NCI-H1417 treated with DMSO at 0.1 percent for 48 hours (cell line): Measurements from ENCODE around the gene IKZF1.
"Not testable (repeated sequence)": the region's sequence is repeated elsewhere in the genome, so short reads cannot be mapped to it uniquely, and the experiment has no call there.

Experiments used
- DNase-seq: peaks from one replicate; lab custom pipeline; 2025; lab: John Stamatoyannopoulos, UW

IKZF1 gene

DNA sequence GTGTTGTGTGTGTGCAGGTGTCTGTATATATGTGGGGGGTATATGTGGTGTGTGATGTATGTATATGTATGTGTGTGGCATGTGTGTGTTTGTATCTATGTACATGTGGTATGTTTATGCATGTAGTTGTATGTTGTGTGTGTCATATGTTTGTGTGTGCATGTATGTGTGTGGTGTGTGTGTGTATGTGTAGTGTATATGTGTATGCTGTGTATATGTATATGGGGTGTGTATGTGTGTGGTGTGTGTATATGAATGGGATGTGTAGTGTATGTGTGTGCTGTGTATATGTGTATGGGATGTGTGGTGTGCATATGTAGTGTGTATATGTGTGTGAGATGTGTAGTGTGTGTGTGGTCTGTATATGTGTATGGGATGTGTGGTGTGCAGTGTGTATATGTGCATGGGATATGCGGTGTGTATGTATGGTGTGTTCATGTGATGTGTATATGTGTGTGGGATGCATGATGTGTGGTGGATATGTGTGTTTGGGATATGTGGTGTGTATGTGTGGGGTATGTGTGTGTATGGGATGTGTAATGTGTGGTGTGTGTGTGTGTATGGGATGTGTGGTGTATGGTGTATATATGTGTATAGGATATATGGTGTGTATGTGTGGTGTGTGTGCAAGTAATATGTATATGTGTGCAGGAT, 30.0 kb downstream of the IKZF1 start:
- DNase-seq, result no peak

DNA sequence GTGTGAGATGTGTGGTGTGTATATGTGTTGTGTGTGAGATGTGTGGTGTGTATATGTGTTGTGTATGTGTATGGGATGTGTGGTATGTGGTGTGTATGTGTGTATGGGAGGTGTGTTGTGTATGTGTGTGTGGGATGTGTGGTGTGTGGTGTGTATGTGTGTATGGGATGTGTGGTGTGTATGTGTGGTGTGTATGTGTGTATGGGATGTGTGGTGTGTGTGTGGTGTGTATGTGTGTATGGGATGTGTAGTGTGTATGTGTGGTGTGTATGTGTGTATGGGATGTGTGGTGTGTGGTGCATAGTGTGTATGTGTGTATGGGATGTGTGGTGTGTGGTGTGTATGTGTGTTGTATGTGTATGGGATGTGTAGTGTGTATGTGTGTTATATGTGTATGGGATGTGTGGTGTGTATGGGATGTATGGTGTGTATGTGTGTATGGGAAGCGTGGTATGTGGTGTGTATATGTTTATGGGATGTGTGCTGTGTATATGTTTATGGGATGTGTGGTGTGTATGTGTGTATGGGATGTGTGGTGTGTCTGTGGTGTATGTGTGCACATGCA, 30.8 kb downstream of the IKZF1 start:
- DNase-seq, result no peak

DNA sequence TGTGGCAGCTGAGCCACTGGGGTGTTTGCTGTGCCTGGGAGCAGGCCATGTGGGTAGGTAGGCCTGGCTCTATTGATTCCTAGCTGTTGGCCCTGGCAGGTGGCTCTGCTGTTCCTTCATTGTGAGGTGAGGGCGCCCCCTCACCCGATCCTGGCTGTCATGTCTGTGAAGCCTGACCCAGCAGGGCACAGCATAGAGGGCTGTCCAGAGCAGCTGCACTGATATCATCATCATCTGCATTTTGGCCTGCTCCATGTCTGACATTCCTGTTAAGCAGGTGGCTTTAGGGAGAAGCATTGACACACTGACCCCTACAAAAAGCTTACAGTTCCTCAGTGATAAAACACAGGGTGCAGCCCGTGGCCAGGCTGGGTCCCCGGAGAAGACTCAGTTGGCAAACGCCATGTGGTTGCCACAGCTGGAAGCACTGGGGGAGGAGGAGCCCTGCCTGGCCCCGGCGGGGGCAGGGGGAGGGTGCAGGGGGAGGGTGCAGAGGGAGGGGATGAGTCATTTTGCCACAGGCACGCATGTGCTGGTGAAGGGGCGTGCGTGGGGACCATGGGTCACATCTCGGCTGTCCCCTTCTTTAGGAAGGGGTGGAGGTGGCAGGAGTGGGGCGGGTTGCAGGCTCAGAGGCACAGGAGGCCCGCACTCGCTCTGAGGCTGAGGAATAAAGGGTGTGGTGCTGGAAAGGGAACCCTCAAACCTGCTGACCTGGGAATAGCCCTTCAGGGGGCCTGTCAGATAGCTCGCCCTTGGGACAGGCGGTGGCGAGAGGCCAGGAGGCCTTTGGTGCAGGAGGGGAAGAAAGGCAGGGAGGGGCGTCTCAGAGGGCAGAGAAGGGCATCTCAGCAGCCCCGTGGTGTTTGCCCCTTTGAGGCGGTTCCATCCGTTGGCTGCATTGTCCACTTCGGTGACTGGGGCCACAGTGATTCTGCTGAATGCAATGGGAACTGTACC, 31.6 kb downstream of the IKZF1 start:
- DNase-seq, result no peak

- DNase-seq, result no peak
These were observed 32.6 kb downstream of the IKZF1 start for GRCh38 chr7:50336894-50337703.

DNA sequence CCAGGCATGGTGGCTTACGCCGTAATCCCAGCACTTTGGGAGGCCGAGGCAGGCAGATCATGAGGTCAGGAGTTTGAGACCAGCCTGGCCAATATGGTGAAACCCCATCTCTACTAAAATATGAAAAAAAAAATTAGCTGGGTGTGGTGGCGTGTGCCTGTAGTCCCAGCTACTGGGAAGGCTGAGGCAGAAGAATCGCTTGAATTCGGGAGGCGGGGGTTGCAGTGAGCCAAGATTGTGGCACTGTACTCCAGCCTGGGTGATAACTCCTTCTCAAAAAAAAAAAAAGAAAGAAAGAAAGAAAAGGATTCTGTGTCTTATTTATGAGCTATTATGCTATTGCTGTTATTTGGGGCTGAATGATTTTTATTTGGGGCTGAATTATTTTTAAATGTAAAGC, 35.0 kb downstream of the IKZF1 start:
- not testable (repeated sequence) for DNase-seq

DNA sequence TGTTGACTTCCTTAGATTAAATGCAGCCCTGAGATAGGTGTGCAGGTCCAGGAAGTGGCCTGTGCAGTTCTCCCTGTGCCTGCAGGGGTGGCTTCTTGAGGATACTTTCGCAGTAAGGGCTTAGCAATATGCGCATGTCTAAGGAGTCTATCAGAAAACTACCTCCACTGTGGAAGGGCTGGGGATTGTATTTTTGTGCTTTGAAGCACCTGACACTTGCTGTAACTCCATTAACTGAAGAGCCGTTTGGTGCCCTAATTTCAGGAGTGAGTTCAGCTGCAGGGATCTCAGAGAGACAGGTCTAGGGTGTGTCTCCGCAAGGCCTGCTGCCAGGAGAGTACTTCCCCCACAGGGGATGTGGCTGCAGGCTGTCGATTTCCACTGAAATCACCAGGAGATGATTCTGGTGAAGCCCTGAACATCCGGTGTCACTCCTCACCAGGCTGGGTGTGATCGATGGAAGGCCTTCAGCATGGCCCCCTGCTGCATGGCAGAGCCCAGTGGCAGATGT, 35.5 kb downstream of the IKZF1 start:
- DNase-seq, result no peak

DNA sequence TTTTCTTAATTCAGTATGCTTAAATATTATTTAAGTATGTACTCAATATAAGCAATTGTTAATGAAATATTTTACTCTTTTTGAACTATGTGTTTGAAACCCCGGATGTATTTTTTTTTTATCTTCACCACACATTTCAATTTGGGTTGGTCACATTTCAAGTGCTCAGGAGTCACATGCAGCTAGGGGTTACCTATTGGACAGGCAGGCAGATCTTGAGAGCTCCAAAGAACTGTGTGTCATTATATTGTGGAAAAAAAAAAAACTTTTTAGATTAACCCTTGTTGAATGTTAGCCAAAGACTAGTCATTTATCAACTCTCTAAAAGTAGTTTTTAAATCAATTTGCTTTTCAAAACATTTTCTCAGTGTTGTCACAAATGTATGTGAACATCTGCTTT, 37.2 kb downstream of the IKZF1 start:
- DNase-seq, result no peak

DNA sequence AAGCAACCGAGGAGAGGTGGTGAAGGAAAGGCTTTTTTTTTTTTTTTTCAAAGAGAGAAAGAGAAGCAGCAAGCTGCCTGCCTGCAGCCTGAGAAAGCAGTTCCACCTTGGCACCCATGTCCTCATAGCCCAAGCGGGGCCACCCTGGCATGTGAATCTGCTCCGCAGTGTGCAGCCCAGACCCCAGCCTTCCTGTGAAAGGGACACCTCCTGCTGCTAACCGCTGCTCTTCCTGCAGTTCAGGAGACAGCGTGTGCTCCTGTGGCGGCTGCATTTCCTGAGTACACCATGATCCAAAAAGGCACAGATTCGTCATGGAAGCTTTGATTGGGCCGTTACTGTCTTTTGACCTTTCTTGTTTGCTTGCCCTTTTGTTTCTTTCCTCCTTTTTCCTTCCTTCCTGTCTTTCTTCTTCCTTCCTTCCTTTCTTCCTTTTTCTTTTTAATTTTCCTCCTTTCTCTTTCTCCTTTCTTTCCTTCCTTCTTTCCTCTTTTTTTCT, 38.1 kb downstream of the IKZF1 start:
- DNase-seq, result no peak

- no peak for DNase-seq
These were observed 42.3 kb downstream of the IKZF1 start for GRCh38 chr7:50346545-50347497.

GRCh38 chr7:50347693-50348092, 43.2 kb downstream of the IKZF1 start:
- no peak for DNase-seq

DNA sequence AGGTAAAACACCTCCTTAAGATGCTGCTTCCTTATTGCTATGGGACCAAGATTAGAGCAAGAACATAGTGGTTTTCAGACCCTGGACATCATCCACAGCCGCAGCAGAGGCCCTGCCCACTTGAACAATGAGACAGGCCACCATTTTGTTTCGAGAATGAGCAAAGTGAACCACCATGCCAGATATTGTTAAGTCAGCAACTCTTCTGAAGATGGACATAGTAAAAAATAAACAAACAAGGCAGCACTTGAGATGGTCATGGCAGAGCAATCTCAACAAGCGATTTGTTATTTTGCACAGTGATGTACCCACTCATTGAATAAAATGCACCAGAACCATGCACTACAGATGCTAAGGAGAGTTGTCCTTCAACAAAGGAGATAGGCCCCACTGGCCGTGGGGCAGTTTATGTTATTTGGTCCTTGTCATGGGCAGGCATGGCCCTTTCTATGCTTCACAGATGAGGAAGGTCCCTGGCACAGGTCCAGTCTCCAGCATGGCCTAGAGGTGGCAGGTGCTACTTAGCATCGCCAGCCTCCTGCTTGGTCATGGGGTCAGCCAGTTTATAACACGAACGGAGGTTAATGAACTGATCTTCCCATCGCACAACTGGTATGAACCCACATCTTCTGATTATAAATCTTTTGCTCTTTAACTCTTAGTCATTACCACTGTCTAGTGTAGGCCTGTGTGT, 44.1 kb downstream of the IKZF1 start:
- no peak for DNase-seq

DNA sequence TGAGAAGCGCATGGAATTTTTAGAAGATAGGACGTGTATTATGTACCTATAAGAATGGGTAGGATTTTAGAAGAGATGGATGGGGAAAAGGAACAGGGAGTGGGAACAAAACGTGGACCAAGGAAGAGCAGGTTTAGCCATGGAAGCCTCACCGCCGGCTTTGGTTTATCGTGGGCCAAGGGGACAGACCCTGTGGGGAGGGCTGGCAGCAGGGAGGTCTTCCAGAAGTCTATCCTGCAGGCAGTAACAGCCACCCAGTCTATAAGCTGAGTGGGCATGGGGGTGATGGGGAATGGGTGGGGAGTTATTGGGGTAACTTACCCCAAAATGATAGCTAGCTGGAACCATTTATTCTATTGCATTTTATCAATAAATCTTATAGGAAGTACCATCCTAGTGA, 44.9 kb downstream of the IKZF1 start:
- no peak for DNase-seq

DNA sequence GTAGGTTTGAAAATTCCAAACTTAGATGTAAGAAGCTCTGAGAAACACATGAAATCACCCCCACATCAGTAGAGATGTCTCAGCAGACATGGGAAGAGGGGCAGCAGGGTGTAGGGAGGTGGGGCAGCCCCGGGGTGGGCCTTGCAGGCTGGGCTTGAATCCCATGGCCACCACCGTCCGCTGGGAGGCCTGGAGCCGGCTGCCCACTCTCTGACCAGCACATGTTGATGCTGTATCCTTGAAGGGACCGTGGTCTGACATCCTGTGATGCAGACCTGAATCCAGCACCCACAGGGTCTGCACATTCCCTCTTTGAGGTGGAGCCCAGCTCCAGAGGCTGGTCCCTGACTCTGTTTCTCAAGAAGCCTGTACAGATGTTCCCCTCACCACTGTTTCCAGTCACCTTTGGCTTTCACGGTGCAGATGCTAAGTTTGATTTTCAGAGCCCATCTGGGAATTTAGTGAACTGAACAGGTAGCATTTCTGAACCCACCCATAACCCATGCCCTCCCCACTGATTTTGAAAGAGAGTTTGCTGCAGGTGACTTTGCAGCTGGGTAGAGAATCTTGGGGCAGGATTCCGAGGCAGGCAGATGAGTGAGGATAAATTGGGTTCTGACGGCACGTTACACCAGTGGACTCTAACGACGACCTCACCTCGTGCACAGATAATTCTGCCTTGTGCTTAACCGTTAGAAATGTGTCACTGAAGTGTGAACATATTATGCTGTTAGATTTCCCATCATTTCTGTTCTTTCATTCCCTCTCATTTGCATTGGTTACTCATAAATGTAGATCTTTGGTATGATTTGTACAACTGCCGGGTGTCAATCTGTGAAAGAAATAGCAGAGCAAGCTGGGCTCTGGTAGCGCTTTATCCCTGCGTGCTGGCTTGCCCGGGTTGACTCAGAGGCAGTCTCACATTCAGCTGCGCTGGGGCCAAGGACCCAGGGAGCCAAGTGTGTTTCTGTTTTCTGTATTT, 45.7 kb downstream of the IKZF1 start:
- no peak for DNase-seq

DNA sequence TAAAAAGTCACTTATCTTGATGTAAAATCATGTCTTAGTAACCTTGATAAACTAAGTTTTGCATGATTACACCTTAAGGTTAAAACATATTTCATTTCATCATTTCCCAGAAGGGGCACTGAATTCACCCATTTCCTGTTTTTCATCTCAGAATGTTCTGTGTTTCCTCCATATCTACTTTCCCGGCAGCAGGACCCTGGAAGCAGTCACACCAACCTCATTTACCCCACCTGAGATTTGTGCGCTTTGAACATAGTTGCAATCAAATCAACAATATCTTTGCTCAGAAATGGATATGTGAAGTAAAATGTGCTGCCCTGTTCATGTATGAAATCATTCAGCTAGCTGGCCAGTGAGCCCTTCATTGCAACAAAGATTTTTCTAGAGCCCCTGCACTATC, 46.8 kb downstream of the IKZF1 start:
- DNase-seq, result no peak

DNA sequence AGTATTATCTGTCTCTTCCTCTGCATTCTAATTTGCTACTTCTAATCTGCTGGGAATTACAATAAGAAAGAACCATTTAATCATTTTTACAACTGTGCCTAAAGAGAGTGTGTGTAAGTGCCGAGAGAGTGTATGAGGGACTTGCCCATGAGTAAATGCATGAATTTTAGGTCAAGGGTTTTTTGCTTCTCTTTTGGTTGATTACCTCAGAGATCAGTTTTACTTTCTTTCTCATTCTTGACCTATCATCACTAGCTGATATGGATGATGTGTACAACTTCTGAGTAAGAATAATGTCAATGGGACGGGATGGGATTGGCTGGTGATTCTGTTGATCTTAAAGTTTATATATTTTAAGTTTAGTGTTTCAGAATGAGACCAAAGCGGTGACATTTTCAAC, 47.8 kb downstream of the IKZF1 start:
- DNase-seq, result no peak

DNA sequence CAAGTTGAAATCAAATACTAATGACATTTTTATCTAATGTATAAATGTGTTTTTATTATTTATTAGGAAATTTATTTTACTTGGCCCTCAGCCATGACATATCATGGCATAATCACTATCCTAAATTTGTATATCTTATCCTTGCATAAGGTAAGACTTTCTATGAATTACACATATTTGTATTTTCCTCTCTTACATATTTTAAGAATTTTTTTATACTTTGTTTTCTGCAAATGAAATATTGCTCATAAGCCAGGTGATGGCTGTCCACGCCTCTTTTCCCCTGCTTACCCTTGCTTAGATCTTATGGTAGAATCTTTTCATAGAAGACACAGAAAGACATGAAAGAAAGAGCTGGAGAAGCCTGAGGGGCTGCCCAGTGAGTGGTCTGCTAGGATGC, 48.2 kb downstream of the IKZF1 start:
- no peak for DNase-seq

DNA sequence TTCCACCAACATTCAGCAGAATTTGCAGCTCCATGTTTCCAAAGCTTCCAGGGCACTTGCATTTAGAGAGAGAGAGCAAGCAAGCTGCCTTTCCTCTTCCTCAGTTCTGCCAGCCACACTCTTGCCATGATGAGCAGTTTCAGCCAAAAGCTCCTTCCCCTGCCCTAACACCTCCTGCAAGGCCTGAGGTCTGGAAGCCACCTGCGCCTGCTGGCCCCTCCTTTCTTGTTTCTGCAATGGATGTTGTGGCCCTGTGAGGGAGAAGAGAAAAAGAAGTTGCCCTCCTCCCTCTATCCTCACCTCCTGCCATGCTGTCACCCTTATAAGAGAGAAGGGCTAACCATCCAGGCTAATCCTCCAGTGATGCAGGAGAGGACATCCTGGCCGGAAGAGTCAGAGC, 48.7 kb downstream of the IKZF1 start:
- no peak for DNase-seq

DNA sequence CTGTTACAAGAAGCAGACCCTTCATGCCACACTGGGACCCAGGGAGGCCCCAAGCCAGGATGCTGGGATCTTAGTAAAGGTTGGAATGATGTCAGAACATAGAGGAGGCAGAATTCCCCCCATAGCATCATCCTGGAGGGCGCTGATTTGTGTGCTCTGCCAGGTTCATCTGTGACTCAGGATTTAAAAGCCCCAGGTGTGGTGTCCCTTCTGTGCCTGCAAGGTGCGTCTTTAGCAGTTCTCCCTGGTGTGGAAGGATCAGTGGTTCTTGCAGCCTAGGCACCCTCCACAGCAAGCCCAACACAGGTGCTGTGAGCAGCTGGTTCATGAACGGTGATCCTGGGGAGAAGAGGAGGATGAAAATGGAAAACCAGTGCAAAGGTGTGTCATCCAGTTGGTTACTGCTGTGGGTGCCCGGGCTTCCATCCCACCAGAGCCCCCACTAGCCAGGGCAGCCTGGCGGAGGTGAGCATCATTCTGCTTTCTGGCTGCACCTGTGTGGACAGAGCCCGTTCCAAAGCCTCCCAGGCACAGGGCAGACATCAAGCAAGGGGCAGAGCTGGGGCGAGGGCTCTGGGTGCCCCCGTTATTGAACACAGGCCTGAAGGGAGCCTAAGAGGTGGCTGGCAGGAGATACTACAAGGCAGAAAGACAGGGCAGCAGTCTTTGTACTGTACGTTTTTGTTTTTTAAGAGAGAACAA, 49.5 kb downstream of the IKZF1 start:
- DNase-seq, result no peak
